Measurements from ENCODE around the gene FAM241B.

FAM241B gene

GRCh38 chr10:69650589-69651261, 20.7 kb downstream of the FAM241B start:
- TF ChIP-seq, protein P1, sequence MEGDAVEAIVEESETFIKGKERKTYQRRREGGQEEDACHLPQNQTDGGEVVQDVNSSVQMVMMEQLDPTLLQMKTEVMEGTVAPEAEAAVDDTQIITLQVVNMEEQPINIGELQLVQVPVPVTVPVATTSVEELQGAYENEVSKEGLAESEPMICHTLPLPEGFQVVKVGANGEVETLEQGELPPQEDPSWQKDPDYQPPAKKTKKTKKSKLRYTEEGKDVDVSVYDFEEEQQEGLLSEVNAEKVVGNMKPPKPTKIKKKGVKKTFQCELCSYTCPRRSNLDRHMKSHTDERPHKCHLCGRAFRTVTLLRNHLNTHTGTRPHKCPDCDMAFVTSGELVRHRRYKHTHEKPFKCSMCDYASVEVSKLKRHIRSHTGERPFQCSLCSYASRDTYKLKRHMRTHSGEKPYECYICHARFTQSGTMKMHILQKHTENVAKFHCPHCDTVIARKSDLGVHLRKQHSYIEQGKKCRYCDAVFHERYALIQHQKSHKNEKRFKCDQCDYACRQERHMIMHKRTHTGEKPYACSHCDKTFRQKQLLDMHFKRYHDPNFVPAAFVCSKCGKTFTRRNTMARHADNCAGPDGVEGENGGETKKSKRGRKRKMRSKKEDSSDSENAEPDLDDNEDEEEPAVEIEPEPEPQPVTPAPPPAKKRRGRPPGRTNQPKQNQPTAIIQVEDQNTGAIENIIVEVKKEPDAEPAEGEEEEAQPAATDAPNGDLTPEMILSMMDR (IDR thresholded peaks at IDR 0.05; ENCODE audit: low read depth, low read length): no peak
- H3K4me3 ChIP-seq (ENCODE audit: low read depth, low read length): no peak overlapping the region

DNA sequence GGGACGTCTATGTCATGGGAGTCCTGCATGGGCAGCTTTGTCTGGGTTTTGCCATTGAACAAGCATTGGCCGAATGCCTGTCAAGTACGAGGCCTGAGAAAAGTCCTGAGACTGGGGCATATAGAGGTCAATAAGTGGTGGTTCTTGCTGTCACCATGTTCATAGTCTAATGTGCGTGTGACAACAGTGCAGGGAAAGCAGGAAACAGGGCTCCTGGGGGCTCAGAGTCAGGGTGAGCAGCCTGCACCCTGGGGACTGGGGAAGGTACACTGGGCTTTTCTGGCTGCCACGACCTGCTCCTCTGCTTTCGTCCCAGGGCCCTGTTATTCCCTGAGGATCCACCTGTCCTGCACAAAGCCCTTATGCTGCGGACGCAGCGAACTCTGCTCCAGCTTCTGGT, 21.3 kb downstream of the FAM241B start:
- TF ChIP-seq, protein P1 (IDR thresholded peaks at IDR 0.05; ENCODE audit: low read depth, low read length): no peak
- no peak overlapping the region for H3K4me3 ChIP-seq (ENCODE audit: low read depth, low read length)

- TF ChIP-seq, protein P1 (IDR thresholded peaks at IDR 0.05; ENCODE audit: low read depth, low read length): no peak
- no peak overlapping the region for H3K4me3 ChIP-seq (ENCODE audit: low read depth, low read length)
These were observed 22.2 kb downstream of the FAM241B start for GRCh38 chr10:69652111-69652856.

DNA sequence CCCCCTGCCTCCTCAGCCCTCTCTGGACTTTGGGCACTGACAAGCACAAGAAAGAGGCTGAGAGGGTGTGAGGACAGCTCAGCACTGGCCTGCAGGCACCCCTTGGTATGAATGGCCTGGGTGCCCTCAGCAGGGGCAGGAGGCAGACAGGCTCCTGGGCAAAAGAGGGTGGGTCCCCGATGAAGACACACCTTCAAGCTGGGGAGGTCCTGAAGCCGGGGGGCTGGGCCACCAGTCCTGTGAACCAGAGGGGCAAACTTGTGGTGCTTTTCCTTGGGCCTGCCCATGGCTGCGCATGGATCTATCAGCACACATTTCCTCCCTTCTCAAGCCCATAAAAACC, 22.8 kb downstream of the FAM241B start:
- no peak overlapping the region for H3K4me3 ChIP-seq (ENCODE audit: low read depth, low read length)
- TF ChIP-seq, protein P1 (IDR thresholded peaks at IDR 0.05; ENCODE audit: low read depth, low read length): no peak

GRCh38 chr10:69653561-69653960, 23.5 kb downstream of the FAM241B start:
- H3K4me3 ChIP-seq (ENCODE audit: low read depth, low read length): no peak overlapping the region
- TF ChIP-seq, protein P1 (IDR thresholded peaks at IDR 0.05; ENCODE audit: low read depth, low read length): no peak

GRCh38 chr10:69655124-69655867, 25.2 kb downstream of the FAM241B start:
- TF ChIP-seq, protein P1 (IDR thresholded peaks at IDR 0.05; ENCODE audit: low read depth, low read length): no peak
- no peak overlapping the region for H3K4me3 ChIP-seq (ENCODE audit: low read depth, low read length)

All from WI38 (cell line).